Measurements from ENCODE around the gene PGM1.

Gene PGM1

GRCh38 chr1:63626222-63626621, 33.0 kb downstream of the PGM1 start:
- in situ Hi-C loops (cut with HindIII; ENCODE audit: low pct_unique_long_range_greater_than_20kb, low sequenced_read_pairs), result no loop called here
- TF ChIP-seq JUND (IDR thresholded peaks at IDR 0.05; ENCODE audit: low read depth), result no peak
- no peak for DNase-seq (ENCODE audit: low read depth in 1 of 2, low spot score in 1 of 2)

- DNase-seq (ENCODE audit: low read depth in 1 of 2, low spot score in 1 of 2), result no peak
- no peak for TF ChIP-seq JUND (IDR thresholded peaks at IDR 0.05; ENCODE audit: low read depth)
- in situ Hi-C loops (cut with HindIII; ENCODE audit: low pct_unique_long_range_greater_than_20kb, low sequenced_read_pairs), result no loop called here
Measured at GRCh38 chr1:63628607-63629006, 35.4 kb downstream of the PGM1 start.

- in situ Hi-C loops (cut with HindIII; ENCODE audit: low pct_unique_long_range_greater_than_20kb, low sequenced_read_pairs), result no loop called here
- DNase-seq (ENCODE audit: low read depth in 1 of 2, low spot score in 1 of 2), result no peak
- no peak for TF ChIP-seq JUND (IDR thresholded peaks at IDR 0.05; ENCODE audit: low read depth)
Measured at GRCh38 chr1:63630238-63630637, 37.0 kb downstream of the PGM1 start.

- no peak for TF ChIP-seq JUND (IDR thresholded peaks at IDR 0.05; ENCODE audit: low read depth)
- in situ Hi-C loops (cut with HindIII; ENCODE audit: low pct_unique_long_range_greater_than_20kb, low sequenced_read_pairs), result no loop called here
- DNase-seq (ENCODE audit: low read depth in 1 of 2, low spot score in 1 of 2), result no peak
Measured at GRCh38 chr1:63630666-63631065, 37.5 kb downstream of the PGM1 start.

GRCh38 chr1:63632110-63632509, 38.9 kb downstream of the PGM1 start:
- no peak for TF ChIP-seq JUND (IDR thresholded peaks at IDR 0.05; ENCODE audit: low read depth)
- in situ Hi-C loops (cut with HindIII; ENCODE audit: low pct_unique_long_range_greater_than_20kb, low sequenced_read_pairs), result no loop called here
- DNase-seq (ENCODE audit: low read depth in 1 of 2, low spot score in 1 of 2), result no peak

- no peak for TF ChIP-seq JUND (IDR thresholded peaks at IDR 0.05; ENCODE audit: low read depth)
- in situ Hi-C loops (cut with HindIII; ENCODE audit: low pct_unique_long_range_greater_than_20kb, low sequenced_read_pairs), result no loop called here
- no peak for DNase-seq (ENCODE audit: low read depth in 1 of 2, low spot score in 1 of 2)
Measured at GRCh38 chr1:63633281-63633680, 40.1 kb downstream of the PGM1 start.

GRCh38 chr1:63634471-63634870, 41.3 kb downstream of the PGM1 start:
- in situ Hi-C loops (cut with HindIII; ENCODE audit: low pct_unique_long_range_greater_than_20kb, low sequenced_read_pairs), result no loop called here
- no peak for DNase-seq (ENCODE audit: low read depth in 1 of 2, low spot score in 1 of 2)
- TF ChIP-seq JUND (IDR thresholded peaks at IDR 0.05; ENCODE audit: low read depth), result no peak

GRCh38 chr1:63635681-63636080, 42.5 kb downstream of the PGM1 start:
- no peak for TF ChIP-seq JUND (IDR thresholded peaks at IDR 0.05; ENCODE audit: low read depth)
- DNase-seq (ENCODE audit: low read depth in 1 of 2, low spot score in 1 of 2), result no peak
- in situ Hi-C loops (cut with HindIII; ENCODE audit: low pct_unique_long_range_greater_than_20kb, low sequenced_read_pairs), result no loop called here

- in situ Hi-C loops (cut with HindIII; ENCODE audit: low pct_unique_long_range_greater_than_20kb, low sequenced_read_pairs), result no loop called here
- no peak for TF ChIP-seq JUND (IDR thresholded peaks at IDR 0.05; ENCODE audit: low read depth)
- DNase-seq (ENCODE audit: low read depth in 1 of 2, low spot score in 1 of 2), result no peak
Measured at GRCh38 chr1:63636192-63637105, 43.2 kb downstream of the PGM1 start.

GRCh38 chr1:63638471-63638870, 45.3 kb downstream of the PGM1 start:
- in situ Hi-C loops (cut with HindIII; ENCODE audit: low pct_unique_long_range_greater_than_20kb, low sequenced_read_pairs), result no loop called here
- no peak for TF ChIP-seq JUND (IDR thresholded peaks at IDR 0.05; ENCODE audit: low read depth)
- DNase-seq (ENCODE audit: low read depth in 1 of 2, low spot score in 1 of 2), result no peak

GRCh38 chr1:63638875-63639274, 45.7 kb downstream of the PGM1 start:
- DNase-seq (ENCODE audit: low read depth in 1 of 2, low spot score in 1 of 2), result no peak
- in situ Hi-C loops (cut with HindIII; ENCODE audit: low pct_unique_long_range_greater_than_20kb, low sequenced_read_pairs), result no loop called here

GRCh38 chr1:63640633-63641567, 47.7 kb downstream of the PGM1 start:
- no peak for TF ChIP-seq JUND (IDR thresholded peaks at IDR 0.05; ENCODE audit: low read depth)
- DNase-seq (ENCODE audit: low read depth in 1 of 2, low spot score in 1 of 2), result no peak
- in situ Hi-C loops (cut with HindIII; ENCODE audit: low pct_unique_long_range_greater_than_20kb, low sequenced_read_pairs), result no loop called here

More at GRCh38 chr1:63638875-63639274, 45.7 kb downstream of the PGM1 start:
- TF ChIP-seq JUND (IDR thresholded peaks at IDR 0.05; ENCODE audit: low read depth), result no peak

- DNase-seq (ENCODE audit: low read depth in 1 of 2, low spot score in 1 of 2), result no peak
- no peak for TF ChIP-seq JUND (IDR thresholded peaks at IDR 0.05; ENCODE audit: low read depth)
- in situ Hi-C loops (cut with HindIII; ENCODE audit: low pct_unique_long_range_greater_than_20kb, low sequenced_read_pairs), result no loop called here
Measured at GRCh38 chr1:63641615-63642014, 48.4 kb downstream of the PGM1 start.

Measured in T47D (cell line).